ENCODE data around the gene MYLIP. TPM values are rescaled to one million over a fixed set of nuclear protein-coding genes. Genes with fewer than 3 reads are reported as not detected.

Gene MYLIP
- polyA plus RNA-seq, 3 donors, result 19.9 to 84.0 (median 28.0) TPM

DNA sequence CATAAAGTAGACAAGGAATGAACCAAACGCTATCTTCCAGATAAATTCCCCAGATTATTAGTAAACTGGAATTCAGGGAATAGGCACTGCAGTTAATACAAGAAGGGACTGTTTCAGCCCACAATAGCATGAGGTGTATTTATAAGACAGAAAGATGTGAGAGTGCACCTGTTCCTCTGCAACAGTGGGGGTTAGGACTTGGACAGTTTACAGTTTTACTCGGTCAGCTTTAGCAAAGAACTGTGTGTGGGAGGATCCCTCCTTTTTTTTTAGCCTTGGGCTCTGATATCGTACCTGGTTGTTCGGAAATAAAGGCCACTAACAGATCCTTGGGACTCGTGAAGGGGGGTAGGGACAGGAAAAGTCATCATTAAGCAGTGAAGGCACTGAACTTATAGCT lies 2.0 kb upstream of the MYLIP start:
- TF ChIP-seq, protein P1, sequence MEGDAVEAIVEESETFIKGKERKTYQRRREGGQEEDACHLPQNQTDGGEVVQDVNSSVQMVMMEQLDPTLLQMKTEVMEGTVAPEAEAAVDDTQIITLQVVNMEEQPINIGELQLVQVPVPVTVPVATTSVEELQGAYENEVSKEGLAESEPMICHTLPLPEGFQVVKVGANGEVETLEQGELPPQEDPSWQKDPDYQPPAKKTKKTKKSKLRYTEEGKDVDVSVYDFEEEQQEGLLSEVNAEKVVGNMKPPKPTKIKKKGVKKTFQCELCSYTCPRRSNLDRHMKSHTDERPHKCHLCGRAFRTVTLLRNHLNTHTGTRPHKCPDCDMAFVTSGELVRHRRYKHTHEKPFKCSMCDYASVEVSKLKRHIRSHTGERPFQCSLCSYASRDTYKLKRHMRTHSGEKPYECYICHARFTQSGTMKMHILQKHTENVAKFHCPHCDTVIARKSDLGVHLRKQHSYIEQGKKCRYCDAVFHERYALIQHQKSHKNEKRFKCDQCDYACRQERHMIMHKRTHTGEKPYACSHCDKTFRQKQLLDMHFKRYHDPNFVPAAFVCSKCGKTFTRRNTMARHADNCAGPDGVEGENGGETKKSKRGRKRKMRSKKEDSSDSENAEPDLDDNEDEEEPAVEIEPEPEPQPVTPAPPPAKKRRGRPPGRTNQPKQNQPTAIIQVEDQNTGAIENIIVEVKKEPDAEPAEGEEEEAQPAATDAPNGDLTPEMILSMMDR (IDR thresholded peaks at IDR 0.05), result no peak
- Mint-ChIP-seq H3K27ac (no peak overlapping the region), H3K4me1 (peaks cover 13% of the 10 kb centered on the region), H3K27me3 (ENCODE audit: low read depth in 3 of 3) (peaks cover 0 to 4% (median 0%) of the 10 kb centered on the region in 3 donors), H3K36me3 (peaks cover 5 to 6% of the 10 kb centered on the region in 2 donors), H3K9me3 (peaks cover 0 to 2% (median 0%) of the 10 kb centered on the region in 7 donors), H3K4me3 (no peak overlapping the region)
- peaks cover 29% of the 10 kb centered on the region for H3K79me2 ChIP-seq (ENCODE audit: insufficient read depth, low read length)
- DNase-seq, result no peak
- H3K4me1 ChIP-seq (ENCODE audit: control insufficient read depth in 1 of 2, insufficient read depth in 2 of 2, low read length in 2 of 2), result peaks cover 12 to 21% of the 10 kb centered on the region in 2 donors
- no peaks in the 10 kb centered on the region for H3K9me3 ChIP-seq (replicated peaks in 1 of 2; ENCODE audit: control insufficient read depth in 1 of 2, insufficient read depth in 1 of 2, low read length in 2 of 2)
- no peak overlapping the region for H3K27ac ChIP-seq (ENCODE audit: low read depth in 1 of 2, low read length in 2 of 2)
- H3K4me2 ChIP-seq (replicated peaks; ENCODE audit: extremely low read depth, low read length, poor library complexity, severe bottlenecking), result no peak overlapping the region
- H3K9ac ChIP-seq (ENCODE audit: insufficient read depth, low read length, poor library complexity, severe bottlenecking), result no peak overlapping the region
- H2AFZ ChIP-seq (ENCODE audit: insufficient read depth, low read depth, low read length, poor library complexity, severe bottlenecking), result no peak overlapping the region
- H3K36me3 ChIP-seq (replicated peaks in 1 of 2; ENCODE audit: control insufficient read depth in 1 of 2, insufficient read depth in 2 of 2, low read length in 2 of 2), result no peaks in the 10 kb centered on the region
- H4K20me1 ChIP-seq (ENCODE audit: insufficient read depth, low read length), result peaks cover 29% of the 10 kb centered on the region
- no peak overlapping the region for H3K4me3 ChIP-seq (replicated peaks in 1 of 3; ENCODE audit: low read depth in 2 of 3, low read length in 3 of 3)
- intact Hi-C loops (cut with micrococcal nuclease), result loop anchor here (5.0 to 10.0 kb wide), 3 partner anchors 252 to 435 kb away; no protein-coding TSS in a partner anchor
- WGBS (ENCODE audit: insufficient coverage), result 100% methylated on average over 1 of the region's 5 CpGs
- H3K27me3 ChIP-seq (ENCODE audit: control insufficient read depth in 2 of 2, insufficient read depth in 2 of 2, low read length in 2 of 2), result no peaks in the 10 kb centered on the region

DNA sequence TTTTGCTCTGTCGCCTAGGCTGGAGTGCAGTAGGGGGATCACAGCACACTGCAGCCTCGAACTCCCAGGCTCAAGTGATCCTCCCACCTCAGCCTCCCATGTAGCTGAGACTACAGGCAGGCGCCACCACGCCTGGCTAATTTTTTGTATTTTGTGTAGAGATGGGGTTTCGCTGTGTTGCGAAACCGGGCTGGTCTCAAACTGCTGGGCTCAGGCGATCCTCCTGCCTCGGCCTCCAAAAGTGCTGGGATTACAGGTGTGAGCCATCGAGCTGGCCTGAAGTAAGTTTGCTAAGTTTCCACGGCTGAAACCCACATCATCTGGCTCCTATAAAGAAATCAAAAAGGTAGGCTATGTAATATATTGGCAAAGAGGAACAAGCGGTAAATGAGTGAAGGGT lies 1.4 kb upstream of the MYLIP start:
- Mint-ChIP-seq H3K27me3 (ENCODE audit: low read depth in 3 of 3) (peaks cover 0 to 4% (median 0%) of the 10 kb centered on the region in 3 donors), H3K27ac (no peak overlapping the region), H3K4me1 (peaks cover 17% of the 10 kb centered on the region), H3K9me3 (peaks cover 0 to 2% (median 0%) of the 10 kb centered on the region in 7 donors), H3K36me3 (peaks cover 5 to 6% of the 10 kb centered on the region in 2 donors), H3K4me3 (peak overlapping the region in 1 of 2 donors; percentile 63)
- no peak for DNase-seq
- whole genome bisulfite sequencing (ENCODE audit: insufficient coverage), result 94% methylated on average over 6 of the region's 12 CpGs
- Histone ChIP-seq H3K27me3 (ENCODE audit: control insufficient read depth in 2 of 2, insufficient read depth in 2 of 2, low read length in 2 of 2) (no peaks in the 10 kb centered on the region), H3K4me2 (replicated peaks; ENCODE audit: extremely low read depth, low read length, poor library complexity, severe bottlenecking) (no peak overlapping the region), H3K27ac (ENCODE audit: low read depth in 1 of 2, low read length in 2 of 2) (no peak overlapping the region), H3K9me3 (replicated peaks in 1 of 2; ENCODE audit: control insufficient read depth in 1 of 2, insufficient read depth in 1 of 2, low read length in 2 of 2) (no peaks in the 10 kb centered on the region), H3K4me3 (replicated peaks in 1 of 3; ENCODE audit: low read depth in 2 of 3, low read length in 3 of 3) (no peak overlapping the region), H3K36me3 (replicated peaks in 1 of 2; ENCODE audit: control insufficient read depth in 1 of 2, insufficient read depth in 2 of 2, low read length in 2 of 2) (no peaks in the 10 kb centered on the region), H2AFZ (ENCODE audit: insufficient read depth, low read depth, low read length, poor library complexity, severe bottlenecking) (no peak overlapping the region), H4K20me1 (ENCODE audit: insufficient read depth, low read length) (peaks cover 36% of the 10 kb centered on the region), H3K9ac (ENCODE audit: insufficient read depth, low read length, poor library complexity, severe bottlenecking) (no peak overlapping the region), H3K79me2 (ENCODE audit: insufficient read depth, low read length) (peaks cover 36% of the 10 kb centered on the region), H3K4me1 (ENCODE audit: control insufficient read depth in 1 of 2, insufficient read depth in 2 of 2, low read length in 2 of 2) (peaks cover 13 to 27% of the 10 kb centered on the region in 2 donors)
- intact Hi-C loops (cut with micrococcal nuclease), result loop anchor here (5.0 to 10.0 kb wide), 3 partner anchors 253 to 435 kb away; no protein-coding TSS in a partner anchor
- TF ChIP-seq, protein P1 (IDR thresholded peaks at IDR 0.05), result no peak
